GM21619 (cell line): ENCODE results near the gene APRT.
A peak's percentile ranks its signal among the peaks of the same experiment; 100 is the strongest.

Source experiments
- ATAC-seq: cut with Tn5 transposase; IDR thresholded peaks from one replicate; pipeline ENCODE4 v1.9.1; 2021; ENCODE audit not compliant: unreplicated experiment

Gene APRT

DNA sequence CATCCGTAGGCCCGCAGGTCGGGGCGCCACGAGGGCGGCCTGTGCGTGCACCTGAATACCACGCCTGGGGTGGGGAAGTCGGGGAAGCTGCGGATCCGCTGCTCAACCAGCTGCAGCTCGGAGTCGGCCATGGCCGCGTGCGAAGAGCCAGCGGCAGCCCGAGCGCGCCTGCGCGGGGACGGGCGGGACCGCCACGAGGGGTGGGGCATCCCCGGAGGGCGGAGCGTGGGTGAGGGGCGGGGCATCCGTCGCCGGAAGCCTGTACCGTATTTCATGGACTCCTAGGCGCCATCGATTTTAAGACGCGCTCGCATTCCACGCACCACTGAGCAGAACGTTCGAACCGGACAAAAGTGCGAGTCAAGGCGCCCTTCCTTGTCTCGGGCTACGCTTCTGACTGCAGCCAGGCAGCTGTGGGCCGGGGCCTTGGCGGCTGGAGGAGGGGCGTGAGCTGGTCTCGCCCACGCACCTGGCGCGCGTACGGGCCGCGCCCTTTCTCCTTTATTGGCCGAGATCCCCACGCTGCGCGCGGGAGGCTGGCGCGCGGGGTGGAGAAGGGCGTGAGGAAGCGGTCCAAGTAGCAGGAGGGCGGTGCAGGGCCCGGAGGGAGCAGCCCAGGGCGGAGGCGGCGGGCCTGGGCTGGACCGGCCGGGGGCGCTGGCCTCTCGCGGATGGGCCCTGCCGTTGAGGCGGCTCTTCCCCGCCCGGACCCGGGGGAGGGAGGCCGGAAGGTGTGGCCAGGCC is at the start of gene APRT:
APRT (minus strand) TSS at position 160 of the 744 bp plus-strand sequence; CDS start at position 131, 29 bp downstream.
- peak; percentile 60 for ATAC-seq

GRCh38 chr16:88861359-88861758 is 49.6 kb upstream of the APRT start:
- no peak for ATAC-seq

GRCh38 chr16:88859381-88860091 is 47.8 kb upstream of the APRT start:
- ATAC-seq: no peak

- ATAC-seq: peak; percentile 27
These were observed 46.1 kb upstream of the APRT start for GRCh38 chr16:88857728-88858339.

DNA sequence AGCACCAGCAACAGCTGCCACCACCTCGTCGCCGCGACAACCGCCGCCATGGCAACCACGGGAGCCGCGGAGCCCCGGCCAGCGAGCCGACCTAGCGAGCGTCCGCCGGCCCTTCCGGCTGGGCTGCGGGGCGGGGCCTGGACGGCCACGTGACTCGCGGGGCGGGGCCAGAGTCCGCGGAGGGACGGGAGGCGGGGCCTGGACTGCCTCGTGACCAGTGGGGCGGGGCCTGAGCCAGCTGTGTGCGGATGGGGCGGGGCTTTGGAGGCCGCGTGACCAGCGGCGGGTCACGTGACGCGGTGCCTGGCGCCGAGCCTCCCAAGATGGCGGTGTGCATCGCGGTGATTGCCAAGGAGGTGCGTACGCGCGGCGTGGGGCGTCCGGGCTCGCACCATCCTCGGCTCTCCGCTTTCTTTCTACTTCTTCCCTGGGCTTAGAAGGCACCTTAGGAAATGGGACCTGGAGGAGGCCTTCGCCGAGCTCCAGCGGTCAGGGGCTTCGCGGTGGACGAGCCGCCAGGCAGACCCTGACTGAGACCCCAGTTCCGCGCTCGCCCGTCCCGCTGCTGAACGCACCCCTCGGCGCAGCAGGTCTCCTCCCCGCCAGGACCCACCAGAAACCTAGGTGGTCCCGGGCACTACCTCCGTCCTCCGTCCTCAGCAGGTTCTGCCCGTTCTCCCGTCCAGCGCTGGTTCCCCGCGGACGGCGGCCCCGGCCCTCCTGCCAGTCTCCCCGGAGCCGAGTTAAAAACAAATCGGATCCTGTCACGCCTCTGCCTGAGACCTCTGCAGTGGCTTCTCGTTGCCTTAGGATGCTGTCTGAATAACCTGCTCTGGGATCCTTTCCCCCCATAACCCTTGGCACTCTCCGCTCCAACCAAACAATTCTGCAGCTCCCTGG is 45.4 kb upstream of the APRT start, which contains the start of the genes GALNS and TRAPPC2L:
GALNS (minus strand) TSS at position 120 of the 900 bp plus-strand sequence; CDS start at position 50, 70 bp downstream.
TRAPPC2L (plus strand) TSS at position 300 of the 900 bp plus-strand sequence; CDS start at position 324, 24 bp downstream.
- peak; percentile 62 for ATAC-seq

DNA sequence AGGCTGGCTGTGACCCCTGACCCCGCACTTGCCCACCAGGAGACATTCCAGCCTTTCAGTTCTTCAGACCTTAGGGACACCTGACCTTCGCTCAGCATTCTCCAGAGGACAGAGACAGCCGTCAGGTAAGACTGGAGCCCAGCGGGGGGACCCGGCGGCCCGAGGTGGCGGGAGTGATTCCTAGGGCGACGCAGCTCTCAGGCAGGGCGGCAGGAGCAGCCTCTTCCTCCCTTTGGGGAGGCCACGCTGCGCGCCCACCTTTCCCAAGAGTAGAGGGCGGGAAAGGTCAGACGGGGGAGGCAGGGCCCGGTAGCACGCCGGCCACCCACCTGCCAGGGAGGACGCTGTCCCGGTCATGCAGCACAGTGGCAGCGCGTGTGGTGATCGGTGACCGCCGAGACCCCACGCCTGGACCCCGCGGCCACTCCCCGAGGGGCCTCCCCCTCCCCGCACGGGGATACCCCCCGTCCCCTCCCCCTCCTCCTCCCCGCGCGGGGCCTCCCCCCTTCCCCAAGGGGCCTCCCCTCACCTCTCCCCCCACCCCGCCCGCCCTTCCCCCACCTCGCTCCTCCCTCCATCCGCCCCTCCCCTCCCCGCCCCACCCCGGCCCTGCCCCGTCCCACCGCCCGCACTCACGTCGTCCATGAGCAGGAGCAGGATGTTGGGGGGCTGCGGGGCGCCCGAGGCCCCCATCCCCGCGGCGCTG is 44.5 kb upstream of the APRT start:
- ATAC-seq: no peak

- ATAC-seq: no peak
These were observed 44.0 kb upstream of the APRT start for GRCh38 chr16:88855736-88856121.

GRCh38 chr16:88855176-88855575 is 43.4 kb upstream of the APRT start:
- no peak for ATAC-seq

GRCh38 chr16:88854306-88855111 is 42.8 kb upstream of the APRT start:
- no peak for ATAC-seq

GRCh38 chr16:88853325-88853941 is 41.7 kb upstream of the APRT start:
- ATAC-seq: no peak

- ATAC-seq: no peak
These were observed 39.9 kb upstream of the APRT start for GRCh38 chr16:88851616-88852015.

DNA sequence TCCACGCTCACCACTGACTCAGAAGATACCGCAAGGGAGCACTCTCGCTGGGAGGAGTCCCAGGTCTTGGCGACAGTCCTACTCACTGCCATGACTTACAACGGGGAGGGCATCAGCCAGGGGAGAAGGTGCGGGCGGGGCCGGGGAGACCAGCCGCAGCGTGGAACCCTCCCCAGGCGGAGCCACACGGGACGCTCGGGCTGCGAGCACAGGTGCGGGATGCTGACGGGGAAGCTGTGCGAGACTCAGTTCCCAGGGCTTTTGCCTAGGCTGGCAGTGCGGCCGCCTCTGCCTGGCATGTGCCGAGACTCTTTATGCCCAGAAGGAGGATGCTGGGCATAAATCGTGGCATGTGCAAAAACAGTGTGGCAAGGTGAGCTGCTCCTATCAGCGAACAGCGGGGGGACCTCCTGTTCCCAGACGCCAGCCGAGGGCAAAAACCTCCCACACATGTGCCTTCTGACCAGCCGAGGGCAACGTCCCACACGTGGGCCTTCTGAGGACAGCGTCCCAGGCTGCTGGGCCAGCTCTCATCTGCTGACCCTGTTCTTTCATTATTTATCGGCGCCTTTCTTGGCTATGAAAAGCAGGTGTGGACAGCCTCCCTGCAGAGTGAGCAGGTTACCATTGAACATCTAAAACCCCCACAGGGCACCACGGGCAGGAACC is 38.9 kb upstream of the APRT start:
- no peak for ATAC-seq

DNA sequence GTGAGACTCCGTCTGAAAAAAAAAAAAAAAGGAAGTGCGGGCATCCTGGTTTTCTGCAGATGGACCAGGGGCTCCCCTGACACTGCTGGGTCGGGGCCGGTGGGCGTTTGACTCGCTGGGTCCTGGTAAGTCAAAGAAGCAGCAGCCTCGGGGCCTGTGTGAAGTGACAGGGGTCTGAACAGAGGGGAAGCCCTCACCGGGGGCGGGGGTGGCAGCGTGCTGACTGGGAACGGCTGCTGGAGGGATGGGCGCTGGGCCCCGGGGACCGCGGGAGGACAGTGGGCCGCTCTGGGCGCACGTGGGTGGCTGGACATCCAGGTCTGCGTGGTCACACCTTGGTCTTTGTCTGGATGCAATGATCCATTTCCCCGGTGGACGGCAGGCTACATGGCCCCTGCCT is 36.8 kb upstream of the APRT start:
- no peak for ATAC-seq

DNA sequence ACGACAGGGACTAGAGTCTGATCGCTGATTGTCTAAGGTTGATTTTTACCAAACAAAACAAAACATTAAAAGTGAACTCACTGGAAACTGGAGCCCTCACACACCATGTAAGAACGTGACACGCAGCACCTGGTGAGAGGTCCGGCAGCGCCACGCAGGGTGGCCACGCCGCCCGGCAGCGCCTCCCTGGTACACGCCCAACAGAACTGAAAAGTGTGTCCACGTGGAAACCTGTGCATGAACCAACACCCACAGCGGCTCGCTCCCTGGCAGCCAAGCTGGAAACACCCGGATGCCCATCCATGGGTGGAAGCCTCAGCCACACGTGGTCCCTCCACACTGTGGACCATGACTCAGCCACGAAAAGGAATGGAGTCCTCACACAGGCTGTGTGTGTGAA is 35.9 kb upstream of the APRT start:
- ATAC-seq: no peak

DNA sequence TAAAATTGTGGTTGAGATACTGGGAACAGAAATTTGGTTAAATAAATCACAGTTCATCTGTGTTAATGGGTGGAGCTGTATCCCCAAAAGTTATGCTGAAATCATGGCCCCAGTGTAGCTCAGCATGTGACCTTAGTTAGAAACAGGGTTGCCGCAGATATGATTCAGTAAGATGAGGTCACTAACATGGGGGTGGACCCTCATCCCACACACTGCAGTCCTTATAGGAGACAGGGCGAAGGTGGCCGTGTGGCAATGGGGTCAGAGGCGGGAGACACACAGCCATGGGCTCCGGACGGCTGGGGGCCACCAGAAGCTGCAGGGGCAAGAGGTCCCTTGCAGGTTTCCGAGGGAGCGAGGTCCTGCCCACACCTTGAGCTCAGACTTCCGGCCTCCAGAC is 34.4 kb upstream of the APRT start:
- ATAC-seq: no peak

DNA sequence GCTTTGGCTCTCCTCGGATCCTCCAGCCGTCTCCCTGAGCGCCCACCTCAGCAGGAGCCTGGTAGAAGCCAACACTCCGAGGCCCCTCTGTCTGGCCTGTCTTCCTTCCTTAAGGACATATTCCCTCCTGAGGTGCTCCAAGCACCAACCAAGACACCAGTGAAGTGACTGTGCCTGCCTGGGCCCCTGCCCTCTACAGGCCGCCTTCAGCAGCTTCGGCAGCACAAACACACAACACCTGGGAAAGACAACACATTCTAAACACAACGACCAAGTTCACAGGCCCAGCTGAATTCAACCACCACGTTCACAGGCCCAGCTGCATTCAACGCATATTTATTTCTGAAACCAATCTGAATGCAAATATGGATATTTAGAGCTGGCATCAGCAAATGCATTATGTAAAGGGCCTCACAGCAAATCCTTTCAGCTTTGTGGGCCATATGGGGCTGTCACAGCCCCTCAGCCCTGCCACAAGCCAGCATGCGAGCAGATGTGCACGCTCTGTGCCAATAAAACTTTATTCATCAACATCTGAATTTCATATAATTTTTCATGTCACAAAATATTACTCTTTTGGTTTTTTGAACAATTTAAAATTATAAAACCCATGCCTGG is 32.8 kb upstream of the APRT start:
- ATAC-seq: no peak

DNA sequence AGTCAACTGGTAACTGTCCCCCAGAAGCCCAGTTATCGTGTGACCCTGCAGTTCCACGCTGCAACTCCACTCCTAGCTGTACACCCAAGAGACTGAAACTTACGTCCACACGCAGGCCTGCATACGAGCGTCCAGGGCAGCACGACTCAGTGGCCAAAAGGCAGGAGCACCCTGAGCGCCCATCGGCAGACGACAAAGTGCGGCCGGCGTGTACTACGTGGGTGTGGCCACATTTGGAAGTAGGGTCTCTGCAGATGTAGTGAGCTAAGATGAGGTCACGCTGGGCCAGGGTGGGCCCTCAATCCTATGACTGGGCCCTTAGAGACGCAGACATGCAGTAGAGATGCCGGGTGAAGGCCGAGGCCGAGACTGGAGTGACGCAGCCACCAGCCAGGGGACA is 31.5 kb upstream of the APRT start:
- ATAC-seq: no peak

DNA sequence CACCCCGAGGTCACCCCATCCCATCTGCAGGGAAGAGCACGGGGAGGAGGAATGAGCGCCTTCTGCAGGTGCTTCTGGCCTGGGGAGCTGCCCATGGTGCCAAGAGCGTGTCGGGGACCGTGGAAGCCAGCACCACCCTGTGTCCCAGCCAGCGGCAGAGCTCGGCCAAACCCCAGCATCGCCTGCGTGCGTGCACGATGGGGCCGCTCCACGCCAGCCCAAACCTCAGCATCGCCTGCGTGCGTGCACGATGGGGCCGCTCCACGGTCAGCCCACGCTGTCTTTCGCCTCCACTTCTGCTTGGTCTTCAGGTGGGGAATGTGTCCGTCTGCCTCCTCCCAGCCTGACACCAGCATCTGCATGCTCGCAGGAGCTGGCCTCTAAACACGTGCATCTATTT is 31.1 kb upstream of the APRT start:
- ATAC-seq: no peak
